Measurements from ENCODE around the gene UVRAG.

The UVRAG gene

DNA sequence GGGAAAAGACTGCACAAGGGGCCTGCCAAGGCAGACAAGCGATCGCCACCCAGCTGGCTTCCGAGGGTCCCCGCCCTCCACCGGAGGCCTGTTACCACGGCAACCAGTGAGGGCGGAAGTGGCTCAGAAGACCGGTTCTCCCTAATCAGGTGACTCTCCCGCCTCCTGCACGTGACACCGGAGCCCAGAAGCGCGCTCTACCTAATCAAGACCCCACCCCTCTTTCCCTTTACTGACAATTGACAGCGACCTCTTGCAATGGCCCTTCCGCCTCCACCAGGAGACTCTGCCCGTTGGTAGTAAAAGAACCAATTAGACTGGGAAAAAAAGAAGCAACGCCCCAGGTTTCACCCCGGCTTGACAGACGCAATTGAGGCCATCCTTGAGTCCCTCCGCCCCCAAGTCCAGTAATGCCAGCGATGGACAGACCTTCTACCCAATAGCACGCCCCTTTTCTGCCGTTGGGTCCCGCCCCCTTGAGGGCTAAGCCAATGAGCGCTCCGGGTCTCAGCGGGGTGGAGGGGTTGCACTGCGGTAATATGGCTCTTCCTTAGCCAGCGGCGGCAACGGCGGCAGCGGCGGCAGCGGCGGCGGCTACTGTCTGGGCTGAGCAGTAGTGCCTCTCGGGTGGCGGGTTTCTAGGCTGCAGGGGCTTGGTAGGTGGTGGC lies at the start of gene UVRAG:
Gene UVRAG (plus strand): TSS at position 534 of the 668 bp plus-strand sequence. CDS start 198 bp downstream, outside the sequence.
- peak; percentile 99 for DNase-seq (ENCODE audit: insufficient read length, low spot score)
- FAIRE-seq = peak; percentile 90

GRCh38 chr11:75766443-75767227 lies 48.4 kb upstream of the UVRAG start:
- no peak for FAIRE-seq
- no peak for DNase-seq (ENCODE audit: insufficient read length, low spot score)

DNA sequence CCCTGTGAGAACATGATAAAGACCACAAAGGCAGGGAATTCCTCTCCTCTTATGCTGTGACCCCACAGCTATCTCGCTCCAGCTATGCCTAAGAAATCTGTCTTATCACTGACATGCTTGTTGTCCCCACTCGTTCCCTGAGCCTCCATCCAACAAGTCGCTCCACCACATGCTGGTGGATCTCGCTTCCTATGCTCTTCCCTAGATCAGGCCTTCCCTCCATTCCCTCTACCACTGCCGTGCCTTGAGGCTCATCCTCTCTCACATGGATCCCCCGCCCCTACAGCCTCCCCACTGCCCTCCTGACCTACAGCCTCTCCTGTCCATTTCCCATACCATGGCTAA lies 47.8 kb upstream of the UVRAG start:
- no peak for DNase-seq (ENCODE audit: insufficient read length, low spot score)
- FAIRE-seq = no peak

DNA sequence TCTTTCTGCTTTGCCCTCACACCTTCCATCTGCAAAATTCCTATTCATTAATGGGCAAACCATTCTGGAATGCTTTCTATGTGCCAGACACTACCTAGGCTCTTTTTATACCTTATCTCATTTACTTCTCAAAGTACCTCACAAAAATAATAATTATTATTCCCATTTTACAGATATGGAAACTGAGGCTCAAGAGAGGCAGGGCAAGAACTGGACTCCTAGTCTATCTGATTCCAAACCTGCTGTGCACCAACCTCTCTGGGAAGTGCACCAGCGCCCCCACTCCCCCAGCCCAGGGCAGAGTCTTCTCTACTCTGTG lies 47.3 kb upstream of the UVRAG start:
- FAIRE-seq = no peak
- no peak for DNase-seq (ENCODE audit: insufficient read length, low spot score)

- peak; percentile 76 for FAIRE-seq
- peak; percentile 84 for DNase-seq (ENCODE audit: insufficient read length, low spot score)
These were observed 46.7 kb upstream of the UVRAG start, which contains the start of gene DGAT2 for GRCh38 chr11:75768112-75768908. Gene DGAT2, plus strand, starts transcription at chr11:75768778. Its CDS starts 214 bp downstream, at chr11:75768992.

DNA sequence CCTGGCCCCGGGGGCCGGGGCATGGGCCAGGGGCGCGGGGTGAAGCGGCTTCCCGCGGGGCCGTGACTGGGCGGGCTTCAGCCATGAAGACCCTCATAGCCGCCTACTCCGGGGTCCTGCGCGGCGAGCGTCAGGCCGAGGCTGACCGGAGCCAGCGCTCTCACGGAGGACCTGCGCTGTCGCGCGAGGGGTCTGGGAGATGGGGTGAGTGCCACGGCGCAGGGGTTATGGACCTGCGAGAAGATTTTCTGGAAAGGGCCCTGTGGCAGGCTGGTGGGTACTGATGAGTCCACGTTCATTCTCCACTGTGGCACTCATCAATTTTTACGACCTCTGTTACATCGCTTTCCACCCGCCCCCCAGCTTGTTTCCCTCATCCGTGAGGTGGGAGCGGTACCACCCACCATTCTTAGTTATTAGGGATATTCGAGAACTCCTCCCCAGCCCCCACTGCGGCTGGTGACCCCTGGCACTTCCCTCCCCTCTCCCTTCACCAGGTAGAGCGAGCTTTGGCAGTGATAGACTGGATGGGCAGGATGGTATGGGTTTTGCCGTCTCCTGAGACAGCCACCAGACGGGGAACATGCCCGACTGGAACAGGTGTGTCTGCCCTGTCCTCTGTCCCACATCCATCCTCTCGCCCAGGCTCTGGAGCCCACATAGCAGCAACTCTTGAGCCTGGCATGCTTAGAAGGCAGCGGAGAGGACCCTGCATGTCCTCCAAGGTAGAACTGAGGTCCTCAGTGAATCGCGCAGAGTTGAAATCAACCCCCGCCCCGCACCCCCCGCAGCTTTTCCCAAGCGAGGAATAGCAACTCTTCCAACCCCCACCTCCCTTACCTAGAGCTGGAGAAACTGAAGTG lies 45.9 kb upstream of the UVRAG start:
- FAIRE-seq (no peak), DNase-seq (ENCODE audit: insufficient read length, low spot score) (no peak)

DNA sequence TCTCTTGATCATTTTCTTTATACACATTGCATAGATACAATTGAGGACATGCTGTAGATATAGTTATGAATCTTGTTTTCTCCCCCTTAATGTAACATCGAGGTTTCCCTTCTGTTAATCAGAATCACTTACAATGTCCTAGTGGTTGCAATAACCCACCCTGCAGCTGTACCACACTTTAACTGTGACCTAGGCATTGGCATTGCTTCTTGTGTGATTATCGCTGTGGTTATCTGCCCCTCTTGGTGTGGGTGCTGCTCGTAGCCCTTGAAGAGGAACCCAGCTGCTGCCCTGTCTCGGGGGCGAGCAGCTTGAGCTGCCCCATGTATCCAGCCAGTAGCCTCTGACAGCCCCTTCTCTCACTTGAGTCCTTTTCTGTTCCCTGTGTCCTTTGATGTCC lies 44.9 kb upstream of the UVRAG start:
- FAIRE-seq = no peak

DNA sequence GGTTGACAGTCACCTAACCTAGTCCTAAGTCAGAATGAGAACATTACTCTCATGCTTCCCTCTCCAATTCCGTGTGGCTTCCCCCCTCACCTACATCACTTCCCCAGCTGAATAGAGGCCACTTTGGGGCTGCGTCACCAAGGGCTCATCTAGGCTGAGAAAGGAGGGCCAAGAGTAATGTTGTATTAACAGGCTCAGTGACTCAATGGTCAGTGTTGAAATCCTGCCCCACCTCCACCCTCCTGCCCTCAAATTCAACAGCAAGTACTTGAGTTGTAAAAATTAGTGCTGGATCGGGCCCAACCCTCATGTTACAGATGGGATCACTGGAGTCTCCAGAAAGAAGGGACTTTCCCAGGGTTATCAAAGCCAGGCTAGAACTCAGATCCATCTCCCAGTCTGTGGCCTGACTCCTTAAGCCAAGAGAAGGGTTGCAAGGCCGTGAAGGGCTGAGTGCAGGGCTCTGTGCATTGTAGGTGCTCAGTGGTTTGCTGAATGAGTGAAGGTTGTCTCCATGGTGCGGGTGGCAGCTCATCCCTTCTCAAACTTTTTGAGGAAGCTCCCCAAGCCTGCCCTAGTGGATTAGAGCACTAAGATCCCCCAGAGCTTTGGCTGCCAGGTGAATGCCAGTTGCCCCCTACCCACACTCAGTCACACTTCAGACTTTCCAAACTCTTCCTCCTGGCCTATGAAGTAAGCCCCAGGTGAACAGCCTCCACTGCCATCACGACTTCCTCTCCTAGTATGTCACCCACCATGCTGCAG lies 43.2 kb upstream of the UVRAG start:
- FAIRE-seq = no peak
- no peak for DNase-seq (ENCODE audit: insufficient read length, low spot score)

More for the DNA sequence above, 44.9 kb upstream of the UVRAG start:
- DNase-seq (ENCODE audit: insufficient read length, low spot score) = no peak

DNA sequence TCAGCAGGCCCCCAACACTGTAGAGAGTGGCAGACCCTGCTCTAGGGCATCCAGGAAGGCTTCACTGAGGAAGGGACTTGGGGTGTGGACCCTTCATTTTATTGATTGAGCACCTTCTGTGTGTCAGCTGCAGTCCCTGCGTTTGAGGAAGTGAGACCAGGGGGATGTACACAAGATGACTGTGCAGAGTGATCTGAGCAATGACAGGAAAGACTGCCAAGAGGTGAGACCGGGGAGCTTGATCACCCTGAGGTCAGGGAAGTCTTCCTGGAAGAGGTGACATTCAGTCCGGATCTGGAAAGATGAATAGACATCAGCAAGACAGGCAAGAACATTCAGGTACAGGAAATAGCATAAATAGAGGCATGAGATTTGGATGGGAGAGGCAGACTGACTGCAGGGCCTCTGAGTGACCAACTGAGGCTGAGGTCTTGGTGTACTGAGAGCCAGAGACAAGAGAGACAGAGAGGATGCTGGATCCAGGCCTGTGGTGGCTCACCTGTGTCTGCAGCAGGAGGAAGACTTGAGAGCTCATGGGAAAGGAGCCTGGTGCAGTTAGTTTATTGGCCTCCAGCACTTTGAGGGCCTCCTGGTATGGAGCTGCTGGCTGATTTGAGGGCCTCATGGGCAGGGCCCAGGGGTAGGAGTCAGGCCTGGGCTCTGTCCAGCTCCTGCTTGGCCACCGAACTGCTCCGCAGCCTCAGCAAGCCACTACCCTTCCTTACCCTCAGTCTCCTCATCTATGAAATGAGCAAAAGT lies 41.2 kb upstream of the UVRAG start:
- no peak for FAIRE-seq
- no peak for DNase-seq (ENCODE audit: insufficient read length, low spot score)

DNA sequence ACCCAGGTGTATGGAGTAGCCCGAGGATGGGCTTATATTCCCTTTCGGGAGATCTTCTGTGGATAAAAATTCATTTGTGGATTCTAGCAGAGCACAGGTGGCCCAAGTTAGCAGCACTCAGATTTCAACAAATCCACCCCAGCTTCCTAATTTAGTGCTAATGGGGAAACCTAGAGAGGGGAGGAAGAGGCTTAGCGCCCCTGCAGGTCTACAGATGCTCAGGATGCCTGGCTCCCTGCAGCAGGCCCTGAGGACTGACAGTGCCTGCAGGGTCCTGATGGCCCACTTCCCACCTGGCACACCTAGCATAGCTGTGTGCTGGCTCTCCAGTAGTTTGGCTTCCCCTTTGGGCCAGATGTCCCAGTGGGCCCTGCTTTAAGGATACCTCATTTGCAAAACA lies 40.0 kb upstream of the UVRAG start:
- FAIRE-seq = no peak
- no peak for DNase-seq (ENCODE audit: insufficient read length, low spot score)

GRCh38 chr11:75776546-75776945 lies 38.5 kb upstream of the UVRAG start:
- FAIRE-seq = no peak

GRCh38 chr11:75777461-75778110 lies 37.4 kb upstream of the UVRAG start:
- no peak for FAIRE-seq
- DNase-seq (ENCODE audit: insufficient read length, low spot score) = no peak

More at GRCh38 chr11:75776546-75776945, 38.5 kb upstream of the UVRAG start:
- DNase-seq (ENCODE audit: insufficient read length, low spot score) = no peak

DNA sequence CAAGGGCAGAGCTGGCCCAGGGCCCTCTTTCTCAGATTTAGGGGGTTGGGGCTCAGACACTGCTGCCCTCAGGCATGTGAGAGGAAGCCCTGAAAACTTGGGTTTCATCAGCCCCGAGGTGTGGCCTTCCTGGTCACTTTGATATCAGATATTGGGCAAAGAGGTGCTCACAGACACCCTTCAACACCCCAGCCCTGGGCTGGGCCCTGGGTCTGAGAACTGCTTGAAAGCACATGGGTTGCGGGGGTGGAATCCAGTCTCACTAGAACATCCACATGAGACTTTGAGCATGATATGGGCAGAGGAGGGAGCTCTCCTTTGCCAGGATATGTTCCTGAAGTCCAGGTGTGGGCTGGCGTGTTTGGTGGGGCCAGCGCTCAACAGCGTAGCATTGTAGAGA lies 36.0 kb upstream of the UVRAG start:
- FAIRE-seq = no peak
- no peak for DNase-seq (ENCODE audit: insufficient read length, low spot score)

- no peak for FAIRE-seq
- no peak for DNase-seq (ENCODE audit: insufficient read length, low spot score)
These were observed 35.0 kb upstream of the UVRAG start for GRCh38 chr11:75779960-75780359.

DNA sequence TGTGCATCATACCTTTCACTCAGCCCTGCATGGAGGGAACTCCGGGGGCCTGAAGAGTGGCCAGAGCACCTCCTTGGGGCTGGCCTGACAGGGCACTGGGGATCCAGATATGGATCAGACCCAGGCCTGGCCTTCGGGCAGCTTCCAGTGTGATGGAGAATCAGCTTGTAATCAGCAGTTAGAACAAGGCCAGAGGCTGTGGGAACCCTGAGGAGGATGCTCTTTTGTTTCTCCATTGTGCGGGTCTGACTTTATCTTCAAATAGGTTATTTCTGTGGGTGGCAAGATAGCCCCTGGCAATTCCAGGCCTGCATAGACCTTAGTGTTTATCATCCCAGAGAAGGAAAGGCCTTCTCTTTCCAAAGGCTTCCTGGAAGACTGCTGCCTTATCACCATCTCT lies 34.1 kb upstream of the UVRAG start:
- no peak for DNase-seq (ENCODE audit: insufficient read length, low spot score)
- FAIRE-seq = no peak

DNA sequence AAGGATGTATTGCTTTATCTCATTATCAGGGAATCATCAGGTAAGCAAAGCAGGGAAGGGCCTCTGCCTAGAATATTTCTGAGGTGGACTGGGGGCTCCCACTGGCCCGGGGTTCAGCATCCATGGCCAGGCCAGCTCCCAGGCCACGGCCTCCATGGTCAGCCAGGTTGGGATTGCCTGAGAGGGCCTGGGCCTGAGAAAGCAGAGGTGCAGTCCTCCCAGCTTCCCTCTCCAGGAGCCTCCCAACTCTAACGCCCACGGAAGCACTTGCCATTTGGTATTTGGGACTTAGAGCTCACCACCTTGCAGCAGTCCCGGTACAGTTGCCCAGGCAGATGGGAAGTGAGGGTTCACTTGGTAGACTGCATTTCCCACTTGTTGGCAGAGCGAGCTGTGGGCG lies 33.7 kb upstream of the UVRAG start:
- FAIRE-seq (no peak), DNase-seq (ENCODE audit: insufficient read length, low spot score) (no peak)

DNA sequence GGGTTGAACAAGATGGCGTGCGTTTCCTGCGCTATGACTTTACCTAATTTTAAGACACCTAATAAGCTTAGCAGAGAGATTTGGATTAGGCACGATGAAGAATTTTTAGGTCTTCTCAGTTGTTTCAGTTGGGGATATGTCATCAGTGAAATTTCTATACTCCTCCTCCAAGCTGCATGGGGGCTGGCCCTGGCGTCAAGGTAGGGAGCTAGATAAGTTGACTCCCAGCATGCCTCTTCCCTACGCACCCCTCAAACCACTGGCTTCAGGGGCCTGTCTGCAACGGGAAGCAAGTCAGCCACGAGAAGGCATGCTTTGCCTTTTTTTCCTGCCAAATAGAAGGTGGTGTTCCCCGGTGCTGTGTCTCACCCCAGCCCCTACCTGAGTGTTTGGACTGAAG lies 33.2 kb upstream of the UVRAG start:
- FAIRE-seq (no peak), DNase-seq (ENCODE audit: insufficient read length, low spot score) (no peak)

- DNase-seq (ENCODE audit: insufficient read length, low spot score) (no peak), FAIRE-seq (no peak)
These were observed 32.3 kb upstream of the UVRAG start for GRCh38 chr11:75782540-75783263.

Data from HTR-8/SVneo (cell line).